Measurements from ENCODE around the gene LAPTM5. TPM values are rescaled to one million over a fixed set of nuclear protein-coding genes. Genes with fewer than 3 reads are reported as not detected.

Gene LAPTM5
- total and polyA plus RNA-seq, 2 donors (not counting 3 experiments of a cell fraction or from before 2014, with no cell fraction given): 83.4 to 95.2 TPM

GRCh38 chr1:30697571-30698376 is 59.8 kb downstream of the LAPTM5 start:
- Histone ChIP-seq H3K36me3 (ENCODE audit: control insufficient read depth in 2 of 2, extremely low read depth in 1 of 2, insufficient read depth in 2 of 2, low read length in 2 of 2) (no peaks in the 10 kb centered on the region), H3K4me3 (replicated peaks in 1 of 3; ENCODE audit: insufficient read depth in 1 of 3, low read depth in 1 of 3, low read length in 3 of 3) (no peak overlapping the region), H3K27ac (ENCODE audit: insufficient read depth, low read depth, low read length) (no peak overlapping the region), H4K20me1 (replicated peaks; ENCODE audit: control insufficient read depth, extremely low read depth, insufficient read depth, low read length) (no peaks in the 10 kb centered on the region), H3K9me3 (replicated peaks; ENCODE audit: control insufficient read depth, insufficient read depth, low read length) (no peaks in the 10 kb centered on the region), H3K9ac (replicated peaks; ENCODE audit: extremely low read depth, insufficient read depth, low read length) (no peak overlapping the region), H3K79me2 (ENCODE audit: control insufficient read depth, insufficient read depth, low read length) (no peaks in the 10 kb centered on the region), H3K27me3 (ENCODE audit: control insufficient read depth in 2 of 2, insufficient read depth in 2 of 2, low read length in 2 of 2) (peaks cover 0 to 3% of the 10 kb centered on the region in 2 experiments), H3K9me1 (replicated peaks; ENCODE audit: control insufficient read depth, extremely low read depth, insufficient read depth, low read length) (no peaks in the 10 kb centered on the region), H2AFZ (ENCODE audit: low read depth, low read length) (no peak overlapping the region), H3K4me1 (ENCODE audit: control insufficient read depth, extremely low read depth, insufficient read depth, low read length) (no peaks in the 10 kb centered on the region), H3K4me2 (ENCODE audit: insufficient read depth, low read length) (no peak overlapping the region)
- dilution Hi-C loops (cut with MboI; ENCODE audit: extremely low pct_ligation_motif_present, low sequenced_read_pairs) (no loop called here), intact Hi-C loops (cut with micrococcal nuclease) (no loop called here)
- FAIRE-seq: no peak
- BruUV-seq (replicated peaks): no TSS peak
- DNase-seq (ENCODE audit: low read depth, low spot score): no peak
- POLR2A ChIA-PET: no interaction called here
- TF ChIP-seq MYC (IDR thresholded peaks at IDR 0.05; ENCODE audit: low read depth, low read length) (no peak), GATA2 (IDR thresholded peaks at IDR 0.05; ENCODE audit: insufficient read depth, insufficient read length, low read depth, low read length) (no peak), POLR2AphosphoS5 (IDR thresholded peaks at IDR 0.05; ENCODE audit: insufficient read depth, low read depth, low read length) (no peak), EZH2 (IDR thresholded peaks at IDR 0.05; ENCODE audit: borderline replicate concordance, low read depth, low read length, severe bottlenecking) (no peak), POLR2A (IDR thresholded peaks at IDR 0.05; ENCODE audit: low read depth, low read length) (no peak), CTCF (IDR thresholded peaks at IDR 0.05; ENCODE audit: extremely low read depth in 1 of 2, insufficient read depth in 1 of 2, low read depth in 1 of 2, low read length in 2 of 2) (no peak), MAX (IDR thresholded peaks at IDR 0.05; ENCODE audit: insufficient read depth, insufficient read length) (no peak), FOS (IDR thresholded peaks at IDR 0.05; ENCODE audit: borderline replicate concordance, insufficient read depth, low read length) (no peak), JUN (IDR thresholded peaks at IDR 0.05; ENCODE audit: borderline replicate concordance, insufficient read depth, insufficient read length, low read depth) (no peak)
- CTCF ChIA-PET: interaction anchor here (1.8 kb wide), 1 partner anchor 10 kb away, joined by 8 read pairs; no protein-coding TSS in a partner anchor
